HG03066 (cell line): ENCODE measurements around the gene PASK.
A peak's percentile ranks its signal among the peaks of the same experiment; 100 is the strongest.

Experiments used
- ATAC-seq: cut with Tn5 transposase; IDR thresholded peaks from one replicate; pipeline ENCODE4 v1.9.1; 2021; ENCODE audit warnings: low read depth; ENCODE audit not compliant: unreplicated experiment

Gene PASK

DNA sequence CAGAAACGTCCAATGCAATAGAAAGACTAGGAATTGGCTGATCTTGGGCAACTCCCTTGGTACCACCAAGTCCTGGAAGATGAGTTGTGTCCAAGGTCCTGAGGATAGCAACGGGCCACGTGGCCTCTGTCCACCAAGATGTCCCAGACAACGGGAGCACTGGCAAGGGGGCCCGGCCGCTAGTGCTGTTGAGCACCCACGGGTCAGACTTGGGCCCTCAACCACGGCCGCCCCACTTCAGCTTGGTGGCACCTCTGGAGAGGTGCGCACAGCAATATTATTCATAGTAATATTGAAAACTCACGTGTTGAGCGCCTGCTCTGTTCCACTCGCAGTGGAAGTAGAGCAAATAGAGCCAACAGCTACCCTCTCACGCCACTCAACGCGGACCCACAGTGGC is 19.0 kb downstream of the PASK start:
- ATAC-seq: no peak

- no peak for ATAC-seq
Observed at GRCh38 chr2:241129086-241129871, 20.0 kb downstream of the PASK start.

DNA sequence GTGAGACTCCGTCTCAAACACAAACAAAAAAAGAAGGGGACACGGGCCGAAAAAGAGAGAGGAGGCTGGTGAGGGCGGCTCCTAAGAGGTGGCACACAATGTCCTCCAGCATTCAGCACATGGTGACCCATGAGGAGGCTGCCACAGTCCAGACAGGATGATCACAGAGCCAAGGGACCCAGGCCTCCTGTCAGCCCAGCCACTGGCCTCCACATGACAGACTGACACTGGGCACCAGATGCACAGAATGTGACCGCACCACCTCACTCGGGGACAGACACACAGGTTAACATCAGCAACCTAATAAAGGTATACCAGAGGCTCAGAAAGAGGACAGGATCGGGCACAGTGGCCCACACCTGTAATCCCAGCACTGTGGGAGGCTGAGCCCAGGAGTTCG is 21.0 kb downstream of the PASK start:
- no peak for ATAC-seq

GRCh38 chr2:241126771-241127202 is 22.5 kb downstream of the PASK start:
- ATAC-seq: no peak

GRCh38 chr2:241126201-241126611 is 23.1 kb downstream of the PASK start:
- ATAC-seq: no peak

DNA sequence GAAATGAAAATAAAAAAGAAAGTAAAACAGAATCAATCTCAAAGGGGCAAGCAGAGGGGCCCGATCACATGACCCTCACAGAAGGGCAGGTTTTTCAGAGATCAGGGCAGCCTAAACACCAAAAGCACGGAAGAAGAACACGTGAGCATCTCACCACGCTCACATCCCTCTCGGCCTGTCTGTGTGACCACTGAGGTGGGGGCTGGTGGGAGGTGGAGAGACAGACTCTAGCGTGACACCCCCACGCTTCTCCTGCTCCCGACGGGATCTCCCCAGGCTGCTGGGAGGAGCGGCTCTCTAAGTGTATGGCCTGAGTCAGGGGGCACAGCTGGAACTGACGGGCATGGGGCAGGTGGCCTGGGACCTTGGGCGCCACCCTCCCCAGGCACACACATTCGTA is 23.6 kb downstream of the PASK start:
- no peak for ATAC-seq

GRCh38 chr2:241123816-241124536 is 25.3 kb downstream of the PASK start:
- no peak for ATAC-seq

GRCh38 chr2:241122376-241123002 is 26.8 kb downstream of the PASK start:
- ATAC-seq: no peak

- no peak for ATAC-seq
Observed at GRCh38 chr2:241121008-241121407, 28.3 kb downstream of the PASK start.

- no peak for ATAC-seq
Observed at GRCh38 chr2:241120440-241120839, 28.8 kb downstream of the PASK start.

DNA sequence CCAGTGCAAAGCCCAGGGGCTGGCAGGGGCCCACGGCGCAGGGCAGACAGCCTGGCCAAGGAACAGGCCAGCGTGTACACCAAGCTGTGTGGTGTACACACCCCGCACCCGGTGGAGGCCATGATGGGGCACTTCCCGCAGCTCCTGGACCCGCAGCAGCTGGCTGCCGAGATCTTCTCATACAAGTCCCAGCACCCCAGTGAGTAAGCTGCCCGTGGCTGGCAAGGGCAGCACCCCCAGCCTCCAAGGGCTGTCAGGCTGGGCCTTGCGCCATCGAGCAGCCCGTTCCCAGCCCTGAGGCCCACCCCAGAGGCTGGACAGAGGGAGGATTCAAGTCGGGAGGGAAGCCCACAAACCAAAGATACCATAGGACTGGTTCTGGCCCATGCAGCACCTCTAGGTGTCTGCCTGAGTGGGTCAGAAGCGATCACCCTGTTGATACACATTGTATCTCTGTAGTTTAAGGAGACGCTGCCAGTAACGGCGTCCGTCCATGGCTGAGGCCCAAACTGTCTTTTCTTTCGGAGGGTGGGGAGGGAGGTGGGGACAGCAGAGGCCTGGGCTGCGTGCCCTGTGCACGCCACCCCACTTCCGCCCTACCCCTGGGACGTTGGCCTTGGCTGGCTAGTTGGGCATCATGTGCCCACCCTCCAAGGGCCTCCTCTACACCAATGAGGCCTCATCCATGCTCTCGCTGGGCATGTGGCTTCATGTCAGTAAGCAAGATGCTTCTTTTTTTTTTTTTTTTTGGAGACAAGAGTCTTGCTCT is 30.4 kb downstream of the PASK start:
- ATAC-seq: no peak

DNA sequence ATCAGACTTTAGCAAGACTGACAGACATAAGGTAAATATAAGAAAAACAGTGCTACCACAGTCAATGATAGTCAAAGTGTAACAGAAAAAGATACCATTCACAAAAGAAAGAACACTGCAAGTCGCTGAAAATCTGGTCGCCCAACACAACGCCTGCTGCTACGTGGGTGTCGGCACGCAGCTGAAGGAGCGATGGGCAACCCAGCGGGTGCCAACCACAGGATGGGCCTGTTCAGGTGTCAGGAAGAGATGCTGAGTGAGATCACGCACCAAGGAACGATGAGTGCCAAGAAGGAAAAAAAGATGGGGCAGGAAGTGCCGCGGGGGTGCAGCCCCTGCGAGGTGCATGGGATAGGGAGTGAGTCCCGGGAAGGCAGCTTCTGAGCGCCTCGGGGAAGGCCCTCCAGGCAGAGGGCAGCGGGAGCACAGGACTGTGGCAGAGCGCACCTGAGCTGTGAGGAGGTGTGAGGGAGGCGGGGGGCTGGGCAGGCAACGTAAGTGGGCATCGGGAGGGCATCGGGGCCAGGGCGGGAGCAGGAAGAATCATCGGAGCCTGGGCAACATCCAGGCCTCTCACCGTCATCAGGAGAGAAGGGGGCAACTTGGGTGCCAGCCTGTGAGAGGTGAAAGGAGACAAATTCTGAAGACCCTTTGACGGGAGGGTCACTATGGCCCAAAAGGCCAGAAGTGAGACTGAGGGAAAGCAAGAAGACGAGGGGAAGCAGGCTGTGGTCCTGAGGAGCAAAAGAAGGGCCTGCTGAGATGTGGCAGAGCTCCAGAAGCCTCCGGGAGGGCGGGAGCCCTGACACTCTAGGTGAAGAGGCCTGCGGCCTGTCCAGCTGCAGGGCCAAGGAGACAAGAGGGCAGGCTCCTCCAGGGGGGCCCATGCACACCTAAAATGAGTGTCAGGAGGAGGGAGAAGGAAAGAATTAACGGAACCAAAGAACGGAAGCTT is 32.4 kb downstream of the PASK start:
- ATAC-seq: no peak

- no peak for ATAC-seq
Observed at GRCh38 chr2:241115361-241115760, 33.9 kb downstream of the PASK start.

DNA sequence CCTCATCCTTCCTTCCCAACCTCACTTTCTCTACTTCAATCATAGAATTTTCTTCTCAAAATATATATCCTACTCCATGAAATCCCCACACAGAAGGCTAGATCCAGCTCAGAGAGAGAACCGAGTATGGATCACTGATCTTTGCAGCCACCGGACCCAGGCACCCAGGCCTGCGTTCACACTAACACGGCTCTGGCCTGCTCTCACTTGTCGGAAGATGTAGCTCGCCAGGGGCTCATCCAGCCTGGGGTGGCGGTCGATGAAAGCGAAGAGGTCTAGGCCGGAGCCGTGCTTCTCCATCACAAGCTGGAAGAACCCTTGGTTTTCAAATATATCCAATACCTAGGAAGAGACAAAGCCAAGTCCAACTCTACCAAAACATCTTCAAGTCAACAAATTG is 34.4 kb downstream of the PASK start:
- no peak for ATAC-seq

- ATAC-seq: no peak
Observed at GRCh38 chr2:241112592-241112991, 36.7 kb downstream of the PASK start.

- ATAC-seq: no peak
Observed at GRCh38 chr2:241112046-241112445, 37.2 kb downstream of the PASK start.

DNA sequence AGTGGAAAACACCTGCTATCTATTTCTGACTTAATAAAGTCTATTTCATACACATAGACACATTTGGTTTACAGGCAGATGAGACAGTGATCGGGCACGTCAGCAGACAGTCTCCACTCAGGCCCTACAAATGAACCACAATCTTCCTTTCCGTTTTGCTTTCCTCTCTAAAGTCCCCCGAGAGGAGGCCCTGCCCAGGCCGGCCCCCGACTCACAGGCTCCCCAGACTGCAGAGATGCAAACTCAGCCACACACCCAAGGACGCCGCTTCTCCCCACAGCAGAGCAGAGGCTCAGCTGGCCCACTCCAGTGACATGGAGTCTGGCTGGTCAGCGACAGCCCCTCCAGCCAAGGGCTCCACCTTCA is 37.8 kb downstream of the PASK start:
- peak; percentile 41 for ATAC-seq

DNA sequence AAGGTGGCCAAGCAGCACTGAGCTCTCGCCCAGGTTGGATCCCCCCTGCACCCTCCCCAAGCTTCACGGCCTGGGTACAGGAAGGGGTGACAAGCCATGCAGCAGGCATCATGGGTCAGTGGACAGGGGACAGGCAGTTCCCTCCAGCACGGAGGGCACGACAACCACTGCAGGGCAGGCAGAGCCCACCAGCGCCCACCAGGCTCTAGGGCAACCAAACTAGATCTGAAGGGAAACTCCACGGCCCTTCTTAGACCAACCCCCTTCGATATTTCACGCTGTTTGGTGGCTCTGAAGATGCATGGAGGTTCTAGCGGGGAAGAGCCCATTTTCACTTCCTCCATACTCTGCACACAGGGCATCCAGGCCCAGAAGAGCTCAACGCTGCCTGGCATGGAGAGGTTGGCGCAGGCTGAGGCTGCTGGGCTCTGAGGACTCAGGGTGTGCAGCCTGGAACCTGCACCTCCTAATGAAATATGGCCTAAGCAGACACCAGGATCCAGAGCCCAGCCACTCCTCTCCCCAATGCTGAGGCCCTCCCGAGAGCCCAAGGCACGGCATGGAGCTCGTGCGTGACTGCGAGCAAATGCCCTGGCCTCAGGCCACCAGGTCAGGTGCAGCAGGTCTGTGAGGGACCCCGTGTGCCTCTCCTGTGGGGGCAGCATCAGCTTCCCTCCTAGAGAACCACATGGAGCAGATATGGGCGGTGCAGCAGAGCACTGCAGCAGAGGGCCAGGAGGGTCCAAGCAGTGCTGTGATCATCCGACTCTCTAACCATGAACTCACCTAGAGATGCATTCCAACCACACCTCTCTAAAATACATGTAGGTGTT is 38.4 kb downstream of the PASK start:
- ATAC-seq: peak; percentile 45

DNA sequence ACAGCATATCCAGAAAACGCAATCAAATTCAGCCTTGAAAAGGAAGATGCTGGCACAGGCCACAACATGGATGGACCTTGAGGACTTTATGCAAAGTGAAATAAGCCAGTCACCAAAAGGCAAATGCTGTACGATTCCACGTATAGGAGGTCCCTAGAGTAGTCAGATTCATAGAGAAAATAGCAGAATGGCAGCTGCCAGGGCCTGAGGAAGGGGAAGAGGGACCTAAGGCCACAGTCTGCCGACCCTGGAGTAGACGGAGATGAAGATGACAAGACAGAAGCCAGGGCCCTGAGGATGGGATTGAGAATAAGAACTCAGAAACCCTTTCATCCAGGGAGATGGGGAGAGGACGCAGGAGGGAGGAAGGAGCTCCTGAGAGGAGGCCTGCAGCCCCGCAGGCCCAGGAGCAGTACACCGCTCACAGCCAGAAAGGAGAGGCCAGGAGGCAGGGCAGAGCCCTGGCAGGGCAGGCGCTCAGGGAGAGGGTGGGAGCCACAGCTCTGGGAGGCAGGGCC is 39.1 kb downstream of the PASK start:
- ATAC-seq: no peak
